ENCODE data around the gene BTG3.

BTG3 gene

GRCh38 chr21:17585875-17586450, 26.7 kb downstream of the BTG3 start:
- DNase-seq (ENCODE audit: low spot score): peak; percentile 23

- DNase-seq (ENCODE audit: low spot score): no peak
Measured at GRCh38 chr21:17583898-17584297, 28.8 kb downstream of the BTG3 start.

GRCh38 chr21:17580319-17580718, 32.4 kb downstream of the BTG3 start:
- DNase-seq (ENCODE audit: low spot score): no peak

- DNase-seq (ENCODE audit: low spot score): no peak
Measured at GRCh38 chr21:17578876-17579275, 33.8 kb downstream of the BTG3 start.

- no peak for DNase-seq (ENCODE audit: low spot score)
Measured at GRCh38 chr21:17578162-17578561, 34.5 kb downstream of the BTG3 start.

GRCh38 chr21:17577701-17578100, 35.0 kb downstream of the BTG3 start:
- no peak for DNase-seq (ENCODE audit: low spot score)

GRCh38 chr21:17576080-17576835, 36.4 kb downstream of the BTG3 start:
- DNase-seq (ENCODE audit: low spot score): no peak

- DNase-seq (ENCODE audit: low spot score): no peak
Measured at GRCh38 chr21:17575076-17575475, 37.6 kb downstream of the BTG3 start.

GRCh38 chr21:17572431-17572830, 40.3 kb downstream of the BTG3 start:
- DNase-seq (ENCODE audit: low spot score): no peak

- no peak for DNase-seq (ENCODE audit: low spot score)
Measured at GRCh38 chr21:17570786-17571185, 41.9 kb downstream of the BTG3 start.

- DNase-seq (ENCODE audit: low spot score): no peak
Measured at GRCh38 chr21:17560377-17561025, 52.2 kb downstream of the BTG3 start.

- DNase-seq (ENCODE audit: low spot score): no peak
Measured at GRCh38 chr21:17554679-17555465, 57.8 kb downstream of the BTG3 start.

- DNase-seq (ENCODE audit: low spot score): no peak
Measured at GRCh38 chr21:17554120-17554519, 58.6 kb downstream of the BTG3 start.

- no peak for DNase-seq (ENCODE audit: low spot score)
Measured at GRCh38 chr21:17552410-17552809, 60.3 kb downstream of the BTG3 start.

GRCh38 chr21:17550671-17551308, 61.9 kb downstream of the BTG3 start:
- no peak for DNase-seq (ENCODE audit: low spot score)

- DNase-seq (ENCODE audit: low spot score): no peak
Measured at GRCh38 chr21:17548262-17548661, 64.4 kb downstream of the BTG3 start.

- no peak for DNase-seq (ENCODE audit: low spot score)
Measured at GRCh38 chr21:17545007-17545406, 67.7 kb downstream of the BTG3 start.
